HFFc6 (cell line): Measurements from ENCODE around the gene SYT7. TPM values are rescaled to one million over a fixed set of nuclear protein-coding genes. Genes with fewer than 3 reads are reported as not detected.

Experiments used
- DNase-seq: peaks from one replicate; pipeline ENCODE4 v3.0.0-alpha.2; 2018
- H3K27ac Mint-ChIP-seq: 2 replicates; pipeline ENCODE4 v1.8.0; 2020; ENCODE audit warnings: mild to moderate bottlenecking, mixed read lengths
- H3K27me3 Mint-ChIP-seq: 2 replicates; pipeline ENCODE4 v1.8.0; 2021; ENCODE audit warnings: mild to moderate bottlenecking, moderate library complexity, mixed read lengths; ENCODE audit not compliant: insufficient read depth
- H3K36me3 Mint-ChIP-seq: 2 replicates; pipeline ENCODE4 v1.8.0; 2021; ENCODE audit warnings: low read depth, mixed read lengths
- H3K4me1 Mint-ChIP-seq: 2 replicates; pipeline ENCODE4 v1.8.0; 2020; ENCODE audit warnings: low read depth, mixed read lengths
- H3K4me3 Mint-ChIP-seq: 2 replicates; pipeline ENCODE4 v1.8.0; 2020; ENCODE audit warnings: mild to moderate bottlenecking, moderate library complexity, mixed read lengths
- H3K9me3 Mint-ChIP-seq: 2 replicates; pipeline ENCODE4 v1.8.0; 2020; ENCODE audit warnings: mild to moderate bottlenecking, mixed read lengths
- total RNA-seq, 6 experiments: library from RNA; stranded (reverse); fragmentation: NEBNext Ultra II Directional; extraction: Animal tissue kit (Norgen Biotek cat#: 25700); gene quantifications; 2 replicates in 1 of 6; 3 replicates in 5 of 6; pipeline ENCODE4 v1.2.3, GENCODE V29; 2021
- TF ChIP-seq, protein P1 (sequence below): fragments of 200-600 bp; sonication (generic); IDR thresholded peaks from 2 replicates; pipeline ENCODE4 v1.5.0; 2021; ENCODE audit warnings: antibody characterized with exemption, mild to moderate bottlenecking

The SYT7 gene
- total RNA-seq, 6 experiments from 2014 or later = 0.05 to 0.21 (median 0.11) TPM; not detected in 3

- TF ChIP-seq, protein P1, sequence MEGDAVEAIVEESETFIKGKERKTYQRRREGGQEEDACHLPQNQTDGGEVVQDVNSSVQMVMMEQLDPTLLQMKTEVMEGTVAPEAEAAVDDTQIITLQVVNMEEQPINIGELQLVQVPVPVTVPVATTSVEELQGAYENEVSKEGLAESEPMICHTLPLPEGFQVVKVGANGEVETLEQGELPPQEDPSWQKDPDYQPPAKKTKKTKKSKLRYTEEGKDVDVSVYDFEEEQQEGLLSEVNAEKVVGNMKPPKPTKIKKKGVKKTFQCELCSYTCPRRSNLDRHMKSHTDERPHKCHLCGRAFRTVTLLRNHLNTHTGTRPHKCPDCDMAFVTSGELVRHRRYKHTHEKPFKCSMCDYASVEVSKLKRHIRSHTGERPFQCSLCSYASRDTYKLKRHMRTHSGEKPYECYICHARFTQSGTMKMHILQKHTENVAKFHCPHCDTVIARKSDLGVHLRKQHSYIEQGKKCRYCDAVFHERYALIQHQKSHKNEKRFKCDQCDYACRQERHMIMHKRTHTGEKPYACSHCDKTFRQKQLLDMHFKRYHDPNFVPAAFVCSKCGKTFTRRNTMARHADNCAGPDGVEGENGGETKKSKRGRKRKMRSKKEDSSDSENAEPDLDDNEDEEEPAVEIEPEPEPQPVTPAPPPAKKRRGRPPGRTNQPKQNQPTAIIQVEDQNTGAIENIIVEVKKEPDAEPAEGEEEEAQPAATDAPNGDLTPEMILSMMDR = no peak
- H3K4me3 Mint-ChIP-seq = no peak overlapping the region
- H3K27ac Mint-ChIP-seq = no peak overlapping the region
- H3K27me3 Mint-ChIP-seq = peaks cover 48% of the 10 kb centered on the region
- DNase-seq = no peak
- H3K9me3 Mint-ChIP-seq = no peaks in the 10 kb centered on the region
- H3K36me3 Mint-ChIP-seq = no peaks in the 10 kb centered on the region
- H3K4me1 Mint-ChIP-seq = no peaks in the 10 kb centered on the region
Observed at GRCh38 chr11:61571337-61571736, 9.5 kb downstream of the SYT7 start.

GRCh38 chr11:61569701-61570100 is 11.2 kb downstream of the SYT7 start:
- no peaks in the 10 kb centered on the region for H3K4me1 Mint-ChIP-seq
- H3K27me3 Mint-ChIP-seq = peaks cover 43% of the 10 kb centered on the region
- no peak overlapping the region for H3K27ac Mint-ChIP-seq
- no peak overlapping the region for H3K4me3 Mint-ChIP-seq
- TF ChIP-seq, protein P1 = no peak
- H3K9me3 Mint-ChIP-seq = no peaks in the 10 kb centered on the region
- no peaks in the 10 kb centered on the region for H3K36me3 Mint-ChIP-seq
- DNase-seq = no peak

DNA sequence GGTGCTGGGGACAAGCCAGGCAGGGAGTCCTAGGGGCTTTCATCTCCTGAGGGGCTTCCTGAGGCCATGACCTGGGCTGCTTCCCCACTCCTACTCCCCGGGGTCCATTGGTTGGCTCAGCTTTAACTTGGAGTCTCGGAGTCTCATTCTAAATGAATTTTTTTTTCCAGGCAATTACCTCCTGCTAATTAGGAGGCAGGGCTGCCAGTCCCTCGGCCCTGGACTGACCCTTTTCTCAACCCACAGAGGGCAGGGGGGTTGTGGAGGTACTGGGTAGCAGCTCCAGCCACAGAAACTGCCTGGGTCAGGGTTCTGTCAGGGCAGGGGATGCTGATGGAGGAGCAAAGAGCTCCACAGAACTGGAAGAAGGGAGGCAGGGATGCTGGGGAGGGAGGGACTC is 11.9 kb downstream of the SYT7 start:
- Mint-ChIP-seq H3K4me1 (no peaks in the 10 kb centered on the region), H3K4me3 (no peak overlapping the region), H3K27me3 (peaks cover 42% of the 10 kb centered on the region), H3K36me3 (no peaks in the 10 kb centered on the region), H3K27ac (no peak overlapping the region), H3K9me3 (no peaks in the 10 kb centered on the region)
- no peak for DNase-seq
- TF ChIP-seq, protein P1 = no peak

GRCh38 chr11:61567286-61568061 is 13.4 kb downstream of the SYT7 start:
- H3K27me3 Mint-ChIP-seq = peaks cover 42% of the 10 kb centered on the region
- no peaks in the 10 kb centered on the region for H3K4me1 Mint-ChIP-seq
- H3K4me3 Mint-ChIP-seq = no peak overlapping the region
- no peak overlapping the region for H3K27ac Mint-ChIP-seq
- DNase-seq = peak; percentile 43
- TF ChIP-seq, protein P1 = peak; percentile 84
- H3K36me3 Mint-ChIP-seq = no peaks in the 10 kb centered on the region
- H3K9me3 Mint-ChIP-seq = no peaks in the 10 kb centered on the region

DNA sequence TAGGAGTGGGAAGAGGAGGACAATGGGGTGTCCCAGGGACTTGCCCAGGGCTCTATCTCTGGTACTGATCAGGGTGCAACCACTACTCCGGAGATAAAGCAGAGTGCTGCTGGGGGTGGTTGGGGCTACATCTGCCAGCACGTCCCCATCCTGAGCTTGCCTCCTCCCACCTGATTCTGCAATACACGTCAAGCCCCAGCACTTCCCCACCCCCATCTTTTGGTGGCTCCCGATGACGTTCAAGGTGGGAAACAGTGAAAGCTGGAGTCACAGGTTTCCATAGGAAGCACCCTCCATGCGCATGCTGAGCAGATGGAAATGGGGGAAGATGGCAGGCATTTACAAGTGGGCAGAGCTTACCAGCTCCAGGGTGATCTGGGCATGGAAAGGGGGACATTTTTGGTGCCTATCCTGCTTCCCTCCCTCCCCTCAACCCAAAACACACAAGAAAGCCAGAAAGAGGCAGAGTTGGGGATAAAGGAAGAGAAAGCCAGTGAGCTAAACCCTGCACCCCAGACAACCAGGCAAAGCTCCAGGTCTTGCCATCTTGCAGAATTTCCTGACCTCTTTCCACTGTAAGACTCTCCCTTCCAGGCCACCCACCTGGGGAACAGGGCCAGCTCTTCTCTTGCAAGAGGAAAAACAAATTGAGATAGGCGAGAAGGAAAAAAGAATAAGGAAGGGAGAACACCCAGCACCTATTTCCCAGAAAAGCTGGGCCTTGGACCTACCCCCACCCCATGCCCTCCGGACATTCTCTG is 15.8 kb downstream of the SYT7 start:
- peaks cover 32% of the 10 kb centered on the region for H3K27me3 Mint-ChIP-seq
- no peak for DNase-seq
- H3K27ac Mint-ChIP-seq = no peak overlapping the region
- TF ChIP-seq, protein P1 = no peak
- H3K4me1 Mint-ChIP-seq = no peaks in the 10 kb centered on the region
- no peaks in the 10 kb centered on the region for H3K36me3 Mint-ChIP-seq
- H3K4me3 Mint-ChIP-seq = no peak overlapping the region
- H3K9me3 Mint-ChIP-seq = no peaks in the 10 kb centered on the region
